Skeletal muscle cell (primary cell): ENCODE results near the gene AVPR1A.

Experiments
- DNase-seq: peaks from one replicate; pipeline ENCODE4 v3.0.0-alpha.2; 2010; ENCODE audit warnings: low read depth
- H3K4me3 ChIP-seq: 2 replicates; pipeline ENCODE4 v1.5.1; 2011; ENCODE audit warnings: low read depth, mild to moderate bottlenecking, control low read depth, low read length, moderate library complexity

The AVPR1A gene

DNA sequence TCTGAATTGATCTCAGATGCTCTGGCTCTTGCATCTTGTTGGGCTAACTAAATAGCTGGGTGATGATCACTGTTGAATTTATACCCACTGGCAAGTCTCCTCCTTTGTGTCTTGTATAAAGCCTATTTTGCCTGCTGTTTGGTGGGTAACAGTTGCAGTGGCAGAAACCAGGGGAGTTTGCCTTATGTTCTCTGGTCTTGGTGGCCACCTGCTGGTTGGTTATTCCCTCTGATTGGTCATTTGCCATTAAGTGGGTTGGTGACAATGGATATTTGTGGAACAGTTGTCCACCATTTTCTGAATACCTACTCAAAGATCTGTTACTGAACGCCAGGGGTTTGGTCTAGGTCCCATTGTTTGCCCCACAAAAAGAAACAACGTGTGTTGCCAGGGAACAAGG, 52.1 kb downstream of the AVPR1A start:
- DNase-seq, result no peak
- no peak overlapping the region for H3K4me3 ChIP-seq

DNA sequence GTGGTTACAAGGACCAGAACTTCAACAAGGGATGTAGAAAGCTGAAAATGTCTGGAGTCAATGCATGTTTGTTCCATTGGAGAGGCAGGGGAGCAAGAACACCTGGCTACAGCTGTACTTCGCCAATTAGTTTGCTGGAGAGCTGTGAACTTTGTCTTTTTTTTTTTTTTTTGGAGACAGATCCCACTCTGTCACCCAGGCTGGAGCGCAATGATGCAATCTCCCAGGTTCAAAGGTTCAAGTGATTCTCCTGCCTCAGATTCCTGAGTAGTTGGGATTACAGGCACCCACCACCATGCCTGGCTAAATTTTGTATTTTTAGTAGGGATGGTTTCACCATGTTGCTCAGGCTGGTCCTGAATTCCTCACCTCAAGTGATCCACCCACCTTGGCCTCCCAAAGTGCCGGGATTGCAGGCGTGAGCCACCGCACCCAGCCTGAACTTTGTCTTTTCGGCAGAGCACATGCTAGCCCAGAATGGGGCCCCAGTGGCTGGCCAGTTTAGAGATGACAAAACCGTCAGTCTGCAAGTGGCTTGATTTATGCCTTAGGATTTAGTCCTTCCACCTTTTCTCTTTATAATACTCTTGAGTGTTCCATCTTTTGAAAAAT, 55.5 kb downstream of the AVPR1A start:
- DNase-seq, result no peak
- no peak overlapping the region for H3K4me3 ChIP-seq

DNA sequence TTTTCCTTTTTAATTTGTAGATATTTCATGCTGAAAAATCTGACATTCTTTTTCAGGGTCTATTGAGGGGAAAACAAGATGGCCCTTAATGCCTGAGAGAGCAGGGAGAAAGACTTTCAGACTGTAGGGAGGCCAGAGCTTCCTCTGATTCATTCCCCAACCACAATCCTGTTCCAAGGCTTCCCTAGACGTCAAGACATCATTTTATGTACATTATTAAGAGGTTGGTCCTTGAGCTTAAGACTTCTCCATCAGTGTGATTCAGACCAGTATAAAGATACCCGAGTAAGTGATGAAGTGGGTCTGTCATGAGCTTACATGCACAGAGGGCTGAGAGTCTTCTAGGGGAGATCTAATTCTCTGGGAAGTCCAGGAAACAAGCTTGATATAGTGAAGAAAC, 57.3 kb downstream of the AVPR1A start:
- DNase-seq, result no peak
- no peak overlapping the region for H3K4me3 ChIP-seq

DNA sequence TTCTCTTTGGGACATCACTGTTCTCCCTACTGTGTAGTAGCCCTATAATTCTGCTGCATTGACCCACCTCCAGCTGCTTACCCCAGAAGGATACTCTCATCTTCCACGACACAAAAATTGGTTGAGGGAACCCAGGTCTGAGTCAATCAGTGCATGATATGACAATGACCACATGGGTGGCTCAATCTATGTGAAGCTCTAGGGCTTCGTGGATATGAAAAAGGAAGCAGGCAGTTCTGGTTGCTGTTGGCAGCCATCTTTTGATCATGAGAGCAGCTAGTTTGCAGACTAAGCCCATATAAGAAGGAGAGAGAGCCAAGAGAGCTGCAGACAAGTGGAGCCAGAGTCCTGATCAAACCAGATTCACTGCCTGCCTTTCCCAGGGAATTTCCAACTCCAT, 57.9 kb downstream of the AVPR1A start:
- H3K4me3 ChIP-seq, result no peak overlapping the region
- DNase-seq, result no peak
